SK-N-SH treated with all-trans-retinoic acid at 6 μM for 48 hours (cell line): ENCODE results near the gene DVL1.

Experiments
- ARNTL ChIP-seq: fragments of 450-650 bp; formaldehyde crosslinking; IDR thresholded peaks from 2 replicates; pipeline ENCODE4 v1.5.0; 2020; ENCODE audit warnings: low read depth, mild to moderate bottlenecking, moderate library complexity, borderline replicate concordance
- BACH2 ChIP-seq: fragments of 250-450 bp; sonication (Bioruptor Pico); IDR thresholded peaks from 2 replicates; pipeline ENCODE4 v1.9.0; 2021; ENCODE audit warnings: mild to moderate bottlenecking, borderline replicate concordance
- CREB5 ChIP-seq: fragments of 250-450 bp; sonication (Bioruptor Pico); IDR thresholded peaks from 2 replicates; pipeline ENCODE4 v1.5.1; 2020; ENCODE audit warnings: low read depth, mild to moderate bottlenecking, moderate library complexity
- ESRRG ChIP-seq: fragments of 250-450 bp; sonication (Bioruptor Pico); IDR thresholded peaks from 2 replicates; pipeline ENCODE4 v1.6.1; 2021; ENCODE audit warnings: mild to moderate bottlenecking
- ISL1 ChIP-seq: fragments of 250-450 bp; sonication (Bioruptor Pico); IDR thresholded peaks from 2 replicates; pipeline ENCODE4 v2.1.2; 2022; ENCODE audit warnings: mild to moderate bottlenecking, moderate library complexity
- OSR1 ChIP-seq: fragments of 250-450 bp; sonication (Bioruptor Pico); IDR thresholded peaks from 2 replicates; pipeline ENCODE4 v1.8.0; 2022; ENCODE audit warnings: moderate library complexity, mild to moderate bottlenecking, inconsistent platforms
- TCF4 ChIP-seq: fragments of 250-450 bp; sonication (Bioruptor Pico); IDR thresholded peaks from 2 replicates; pipeline ENCODE4 v1.8.0; 2021; ENCODE audit warnings: mild to moderate bottlenecking, moderate library complexity, borderline replicate concordance
- ZFP3 ChIP-seq: fragments of 250-450 bp; sonication (Bioruptor Pico); IDR thresholded peaks from 2 replicates; pipeline ENCODE4 v1.5.0; 2020; ENCODE audit warnings: mild to moderate bottlenecking, moderate library complexity
- ZFP30 ChIP-seq: fragments of 450-650 bp; formaldehyde crosslinking; IDR thresholded peaks from 2 replicates; pipeline ENCODE4 v1.5.0; 2022; ENCODE audit warnings: mild to moderate bottlenecking, moderate library complexity
- ZNF565 ChIP-seq: fragments of 450-650 bp; formaldehyde crosslinking; conservative IDR thresholded peaks from 2 replicates; pipeline ENCODE4 v1.5.0; 2020; ENCODE audit warnings: low read depth, mild to moderate bottlenecking, moderate library complexity
- TF ChIP-seq, protein P1 (sequence below): fragments of 250-450 bp; sonication (Bioruptor Pico); IDR thresholded peaks from 2 replicates; pipeline ENCODE4 v1.8.0; 2020; ENCODE audit warnings: mild to moderate bottlenecking, moderate library complexity, borderline replicate concordance
- TF ChIP-seq, protein P2 (sequence below): fragments of 250-450 bp; sonication (Bioruptor Pico); IDR thresholded peaks from 2 replicates; pipeline ENCODE4 v1.5.1; 2021; ENCODE audit warnings: mild to moderate bottlenecking, moderate library complexity

- TF ChIP-seq BACH2: no peak
- TF ChIP-seq, protein P1, sequence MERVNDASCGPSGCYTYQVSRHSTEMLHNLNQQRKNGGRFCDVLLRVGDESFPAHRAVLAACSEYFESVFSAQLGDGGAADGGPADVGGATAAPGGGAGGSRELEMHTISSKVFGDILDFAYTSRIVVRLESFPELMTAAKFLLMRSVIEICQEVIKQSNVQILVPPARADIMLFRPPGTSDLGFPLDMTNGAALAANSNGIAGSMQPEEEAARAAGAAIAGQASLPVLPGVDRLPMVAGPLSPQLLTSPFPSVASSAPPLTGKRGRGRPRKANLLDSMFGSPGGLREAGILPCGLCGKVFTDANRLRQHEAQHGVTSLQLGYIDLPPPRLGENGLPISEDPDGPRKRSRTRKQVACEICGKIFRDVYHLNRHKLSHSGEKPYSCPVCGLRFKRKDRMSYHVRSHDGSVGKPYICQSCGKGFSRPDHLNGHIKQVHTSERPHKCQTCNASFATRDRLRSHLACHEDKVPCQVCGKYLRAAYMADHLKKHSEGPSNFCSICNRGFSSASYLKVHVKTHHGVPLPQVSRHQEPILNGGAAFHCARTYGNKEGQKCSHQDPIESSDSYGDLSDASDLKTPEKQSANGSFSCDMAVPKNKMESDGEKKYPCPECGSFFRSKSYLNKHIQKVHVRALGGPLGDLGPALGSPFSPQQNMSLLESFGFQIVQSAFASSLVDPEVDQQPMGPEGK (CRISPR knock-in tag): no peak
- TF ChIP-seq TCF4: no peak
- no peak for TF ChIP-seq ESRRG (CRISPR knock-in tag)
- TF ChIP-seq ZFP3 (CRISPR knock-in tag): no peak
- TF ChIP-seq, protein P2, sequence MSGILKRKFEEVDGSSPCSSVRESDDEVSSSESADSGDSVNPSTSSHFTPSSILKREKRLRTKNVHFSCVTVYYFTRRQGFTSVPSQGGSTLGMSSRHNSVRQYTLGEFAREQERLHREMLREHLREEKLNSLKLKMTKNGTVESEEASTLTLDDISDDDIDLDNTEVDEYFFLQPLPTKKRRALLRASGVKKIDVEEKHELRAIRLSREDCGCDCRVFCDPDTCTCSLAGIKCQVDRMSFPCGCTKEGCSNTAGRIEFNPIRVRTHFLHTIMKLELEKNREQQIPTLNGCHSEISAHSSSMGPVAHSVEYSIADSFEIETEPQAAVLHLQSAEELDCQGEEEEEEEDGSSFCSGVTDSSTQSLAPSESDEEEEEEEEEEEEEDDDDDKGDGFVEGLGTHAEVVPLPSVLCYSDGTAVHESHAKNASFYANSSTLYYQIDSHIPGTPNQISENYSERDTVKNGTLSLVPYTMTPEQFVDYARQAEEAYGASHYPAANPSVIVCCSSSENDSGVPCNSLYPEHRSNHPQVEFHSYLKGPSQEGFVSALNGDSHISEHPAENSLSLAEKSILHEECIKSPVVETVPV: no peak
- TF ChIP-seq ZFP30 (CRISPR knock-in tag): no peak
- no peak for TF ChIP-seq OSR1 (CRISPR knock-in tag)
- TF ChIP-seq ARNTL (CRISPR knock-in tag): no peak
- TF ChIP-seq ZNF565 (CRISPR knock-in tag): no peak
- no peak for TF ChIP-seq ISL1 (CRISPR knock-in tag)
- no peak for TF ChIP-seq CREB5 (CRISPR knock-in tag)
These were observed 12.8 kb downstream of the DVL1 start for GRCh38 chr1:1336446-1336845.
